NCI-H2227 (cell line): ENCODE results near the gene SST.

Source experiments
- DNase-seq: peaks from one replicate; lab custom pipeline; 2025; ENCODE audit not compliant: unreplicated experiment; lab: John Stamatoyannopoulos, UW

SST gene

DNA sequence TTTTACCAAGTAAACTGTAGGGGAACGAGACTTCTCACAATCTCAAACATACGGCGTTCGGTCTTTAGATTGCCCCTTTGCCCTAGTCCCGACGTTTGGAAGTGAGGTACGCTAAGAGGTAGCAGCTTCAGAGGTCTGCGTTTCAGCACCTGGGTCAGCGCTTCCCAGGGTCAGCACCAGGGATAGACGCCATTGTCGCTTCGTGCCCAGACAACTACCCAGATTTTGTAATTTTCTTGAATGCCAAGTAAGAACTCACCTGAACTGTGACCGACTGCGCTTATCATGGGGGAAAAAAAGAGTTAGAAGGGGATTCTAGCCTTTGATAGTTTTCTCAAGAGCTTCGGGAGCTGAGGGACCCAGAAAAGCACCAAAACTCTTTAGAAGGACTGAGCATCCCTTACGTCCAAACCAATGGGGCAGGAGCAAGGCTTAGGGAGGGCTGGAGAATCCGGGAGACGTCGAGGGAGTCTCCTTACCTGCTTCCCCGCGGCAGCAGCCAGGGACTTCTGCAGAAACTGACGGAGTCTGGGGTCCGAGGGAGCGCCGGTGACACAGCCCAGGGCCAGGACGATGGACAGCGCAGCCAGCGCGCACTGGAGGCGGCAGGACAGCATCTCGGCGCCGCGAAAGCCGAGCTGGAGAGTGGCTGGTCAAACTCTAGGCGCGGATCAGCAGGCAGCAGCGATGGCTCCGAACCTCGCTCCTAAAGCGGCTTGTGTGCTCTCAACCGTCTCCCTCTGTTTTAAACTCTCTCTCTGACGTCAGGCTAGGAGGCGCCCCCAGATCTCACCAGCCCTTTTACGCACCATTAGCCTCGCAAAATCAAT lies at the start of gene SST:
Gene SST (minus strand): TSS at position 720 of the 830 bp plus-strand sequence. CDS start 103 bp downstream, at position 617.
- no peak for DNase-seq

DNA sequence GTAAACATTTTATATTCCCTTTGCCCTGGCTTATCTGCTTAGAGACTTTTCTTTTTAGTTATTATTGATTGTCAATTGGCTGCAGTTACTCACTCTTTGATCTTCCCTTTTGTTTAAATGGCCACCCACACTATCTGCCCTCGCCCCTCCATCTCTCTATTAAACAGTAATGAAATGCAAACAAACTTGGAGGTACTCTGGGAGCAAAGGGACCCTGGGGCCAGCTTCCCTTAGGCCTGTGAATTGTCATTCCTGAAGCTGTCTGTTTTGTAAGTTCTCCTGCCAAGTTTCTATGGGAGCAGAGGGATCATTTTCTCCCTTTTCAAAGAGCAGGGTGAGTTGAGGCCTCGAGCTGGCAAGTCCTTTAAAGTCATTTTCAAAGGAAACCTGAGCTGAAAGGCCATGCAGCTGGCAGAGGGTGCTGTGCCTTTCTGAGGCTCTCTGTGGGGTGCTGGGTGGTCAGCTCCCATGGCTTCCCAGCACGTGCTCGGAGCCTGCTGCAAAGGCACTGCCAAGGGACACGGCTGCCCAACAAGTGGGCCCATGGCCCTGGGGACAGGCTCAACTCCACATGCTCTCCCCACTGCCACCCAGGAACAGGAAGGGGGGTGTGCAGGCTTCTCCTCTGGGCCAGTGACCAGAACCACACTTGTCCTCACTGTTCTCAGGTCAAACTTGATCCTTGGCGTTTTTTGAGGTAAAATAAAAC lies 49.6 kb upstream of the SST start:
- no peak for DNase-seq

DNA sequence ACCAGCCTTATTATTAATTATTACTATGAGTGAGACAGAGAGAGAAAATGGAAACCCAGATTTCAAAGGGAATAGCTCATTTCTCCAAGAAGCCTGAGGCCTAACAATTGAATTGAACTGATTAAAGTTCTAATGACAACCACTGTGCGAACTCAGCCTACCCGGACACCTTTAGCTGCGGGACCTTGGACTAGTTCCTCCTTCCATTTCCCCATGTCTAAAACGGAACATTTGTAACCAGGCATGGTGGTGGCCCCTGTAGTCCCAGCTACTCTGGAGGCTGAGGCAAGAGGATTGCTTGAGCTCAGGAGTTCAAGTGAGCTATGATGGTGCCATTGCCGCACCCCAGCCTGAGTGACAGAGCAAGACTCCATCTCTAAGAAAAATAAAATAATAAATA lies 48.6 kb upstream of the SST start:
- DNase-seq = no peak

DNA sequence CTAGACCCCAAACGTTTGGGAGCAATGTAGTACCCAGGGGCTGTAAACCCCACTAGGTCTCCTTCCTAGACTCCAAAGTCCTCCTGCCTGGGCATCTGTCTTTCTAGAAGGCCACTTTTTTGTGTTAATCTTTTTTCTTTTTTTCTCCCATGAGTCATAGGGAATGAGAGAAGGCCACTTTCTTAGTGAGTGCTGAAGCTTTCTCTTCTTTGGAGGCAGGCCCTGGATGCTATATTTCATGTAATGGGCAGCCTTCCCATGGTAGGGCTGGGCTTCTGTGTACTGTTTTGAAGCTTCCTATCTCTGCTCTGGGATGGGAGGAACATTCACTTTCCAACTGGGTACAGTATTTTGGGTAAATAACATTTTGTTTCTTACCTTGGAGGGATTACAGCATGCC lies 47.4 kb upstream of the SST start:
- DNase-seq = no peak

DNA sequence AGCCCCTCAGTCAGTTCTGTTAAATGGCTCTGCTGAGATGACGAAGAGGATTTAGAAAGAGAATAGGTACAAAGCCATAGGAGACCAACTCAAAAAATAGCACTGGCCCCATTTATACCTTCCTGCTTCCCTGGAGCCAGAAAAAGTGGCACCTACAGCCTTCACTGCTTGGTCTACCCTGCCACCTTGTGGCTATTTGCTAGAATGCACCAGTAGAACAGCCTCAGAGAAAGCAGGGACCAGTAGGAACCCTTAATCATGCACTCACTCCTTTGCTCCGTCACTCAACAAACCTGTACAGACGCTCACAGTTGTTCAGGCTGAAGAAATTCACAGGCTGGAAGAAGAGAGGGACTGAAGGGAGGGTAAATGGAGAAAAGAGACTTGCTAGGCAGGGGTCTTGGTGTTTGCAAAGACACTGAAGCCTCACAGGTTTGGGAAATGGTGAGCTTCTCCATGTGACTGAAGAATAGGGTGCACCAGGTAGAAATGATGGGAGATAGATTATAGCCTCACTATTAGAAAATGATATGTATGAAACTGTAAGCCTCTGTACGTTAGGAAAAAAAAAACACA lies 44.3 kb upstream of the SST start:
- DNase-seq = peak; percentile 76

DNA sequence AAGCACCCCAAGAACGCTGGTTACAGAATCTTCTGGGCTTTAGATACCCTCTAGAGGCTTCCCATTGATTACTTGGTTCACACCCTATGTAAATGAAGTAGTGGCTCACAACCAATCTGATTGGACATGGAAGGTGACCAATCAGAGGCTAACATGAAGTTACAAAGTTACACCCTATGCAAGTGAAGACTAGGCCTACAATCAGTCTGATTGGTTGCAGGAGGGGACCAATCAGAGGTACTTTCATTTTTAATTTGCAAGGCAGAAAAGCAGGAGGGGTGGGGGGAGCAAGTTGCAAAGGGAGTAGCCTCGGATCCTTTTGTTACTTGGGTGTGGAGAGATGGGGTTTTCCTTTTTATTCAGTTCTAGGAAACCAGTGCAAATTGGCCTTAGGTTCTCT lies 43.3 kb upstream of the SST start:
- DNase-seq = no peak

DNA sequence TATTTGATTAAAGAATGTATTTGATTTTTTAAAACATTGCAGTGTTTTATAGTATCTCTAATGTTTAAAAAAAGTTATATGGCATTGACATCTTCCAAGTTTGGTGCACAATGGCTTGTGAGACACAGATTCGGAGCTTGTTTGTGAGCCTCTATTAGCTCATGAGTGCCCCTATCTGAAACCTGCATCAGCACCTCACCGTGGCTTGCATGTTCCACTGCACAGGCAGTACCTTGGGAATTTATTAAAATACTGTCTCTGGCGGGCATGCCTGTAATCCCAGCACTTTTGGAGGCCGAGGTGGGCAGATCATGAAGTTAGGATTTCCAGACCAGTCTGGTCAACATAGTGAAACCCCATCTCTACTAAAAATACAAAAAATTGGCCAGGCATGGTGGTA lies 39.0 kb upstream of the SST start:
- DNase-seq = no peak

DNA sequence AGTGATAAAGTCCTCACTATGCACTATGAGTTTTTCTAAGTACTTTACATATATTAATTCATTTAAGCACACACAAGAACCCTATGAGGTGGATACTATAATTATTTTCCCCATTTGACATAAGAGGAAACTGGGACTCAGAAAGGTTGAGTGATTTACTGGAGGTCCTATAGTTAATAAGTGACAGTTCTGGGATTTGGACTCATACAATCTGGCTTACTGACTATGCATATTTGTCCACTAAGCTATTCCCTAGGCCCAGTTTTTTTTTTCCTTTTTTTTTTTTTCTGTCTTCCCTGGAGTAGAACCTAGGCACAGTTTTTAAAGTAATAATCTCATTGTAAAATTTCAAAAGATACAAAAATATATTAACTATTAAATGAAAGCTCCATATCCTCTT lies 38.5 kb upstream of the SST start:
- DNase-seq = no peak

DNA sequence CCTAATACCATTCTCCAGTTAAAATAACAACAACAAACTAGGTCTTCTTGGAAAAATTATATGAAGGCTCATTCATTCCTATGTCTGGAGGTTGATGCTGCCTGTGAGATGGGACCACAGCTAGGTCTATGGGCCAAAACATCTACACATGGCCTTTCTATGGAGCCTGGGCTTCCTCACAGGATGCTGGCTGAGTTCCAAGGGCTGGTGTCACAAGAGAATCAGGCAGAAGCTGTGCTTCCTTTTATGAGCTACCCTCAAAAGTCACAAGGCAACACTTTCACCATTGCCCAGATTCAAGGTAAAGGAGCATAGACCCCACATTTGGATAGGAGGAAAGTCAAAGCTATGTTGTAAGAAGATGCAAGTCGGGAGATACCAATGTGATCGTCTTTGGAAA lies 36.8 kb upstream of the SST start:
- DNase-seq = no peak

DNA sequence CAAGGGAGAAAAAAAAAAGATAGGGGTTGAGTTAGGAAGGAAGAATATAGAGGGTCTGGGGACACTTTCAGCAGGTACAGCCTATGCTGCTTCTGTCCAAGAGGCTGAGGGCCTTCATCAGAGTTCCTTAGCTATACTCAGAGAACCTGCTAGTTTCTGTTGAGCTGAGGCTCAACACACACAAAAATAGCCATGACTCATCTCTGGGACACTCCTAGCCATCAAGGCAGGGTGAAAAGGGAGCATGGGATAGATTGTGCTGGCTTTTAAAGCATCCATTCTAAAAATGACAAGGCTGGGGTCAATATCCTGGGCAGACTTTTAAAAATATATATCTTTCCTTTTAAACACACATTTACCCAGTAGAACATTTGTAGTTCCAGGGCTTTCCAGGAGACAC lies 35.0 kb upstream of the SST start:
- no peak for DNase-seq

DNA sequence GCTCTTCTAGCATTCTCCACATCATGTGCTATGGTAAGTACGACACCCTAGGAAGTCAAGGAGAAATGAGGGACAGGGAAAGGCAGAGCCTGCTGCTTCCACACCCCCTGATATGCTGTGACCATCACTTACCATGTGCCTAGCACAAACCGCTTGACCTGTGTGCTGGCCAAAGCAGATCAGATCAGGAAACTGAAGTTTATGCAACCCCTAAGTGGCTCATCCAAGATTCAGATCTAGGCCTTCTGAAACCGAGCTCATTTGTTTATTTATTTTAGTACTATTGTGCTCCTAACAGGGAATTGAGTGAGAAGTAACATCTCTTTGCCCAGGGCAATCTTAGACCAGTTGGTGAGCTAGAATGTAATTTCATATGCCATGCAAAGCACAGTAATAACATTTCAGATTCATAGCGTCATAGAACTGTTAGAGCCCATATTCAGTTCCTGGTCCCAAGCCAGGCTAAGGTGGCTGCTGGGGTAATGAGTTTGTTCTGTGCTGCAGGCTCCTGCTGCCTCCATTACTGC lies 32.4 kb upstream of the SST start, which contains the start of gene RTP2:
Gene RTP2 (minus strand): TSS at position 51 of the 527 bp plus-strand sequence. CDS start 429 bp downstream, outside the sequence.
- no peak for DNase-seq

DNA sequence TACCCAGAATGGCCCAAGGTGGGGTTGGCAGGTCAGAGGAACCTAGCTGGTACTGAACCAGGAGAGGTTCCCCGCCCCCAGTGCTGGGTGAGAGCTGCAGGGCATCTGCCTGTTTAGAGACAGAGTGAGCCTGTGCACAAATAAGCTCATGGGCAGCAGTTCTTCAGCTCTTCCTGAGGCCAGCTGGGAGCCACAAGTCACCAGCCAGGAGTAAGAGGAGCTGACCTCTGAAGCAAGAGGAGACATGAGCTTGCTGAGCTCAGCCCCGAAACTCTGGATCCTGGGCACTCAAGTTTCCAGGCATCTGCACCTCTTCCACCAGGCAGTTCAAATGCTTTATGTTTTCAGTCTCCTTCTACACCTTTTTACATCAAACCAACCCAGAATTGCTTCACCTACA lies 30.1 kb upstream of the SST start:
- DNase-seq = no peak

DNA sequence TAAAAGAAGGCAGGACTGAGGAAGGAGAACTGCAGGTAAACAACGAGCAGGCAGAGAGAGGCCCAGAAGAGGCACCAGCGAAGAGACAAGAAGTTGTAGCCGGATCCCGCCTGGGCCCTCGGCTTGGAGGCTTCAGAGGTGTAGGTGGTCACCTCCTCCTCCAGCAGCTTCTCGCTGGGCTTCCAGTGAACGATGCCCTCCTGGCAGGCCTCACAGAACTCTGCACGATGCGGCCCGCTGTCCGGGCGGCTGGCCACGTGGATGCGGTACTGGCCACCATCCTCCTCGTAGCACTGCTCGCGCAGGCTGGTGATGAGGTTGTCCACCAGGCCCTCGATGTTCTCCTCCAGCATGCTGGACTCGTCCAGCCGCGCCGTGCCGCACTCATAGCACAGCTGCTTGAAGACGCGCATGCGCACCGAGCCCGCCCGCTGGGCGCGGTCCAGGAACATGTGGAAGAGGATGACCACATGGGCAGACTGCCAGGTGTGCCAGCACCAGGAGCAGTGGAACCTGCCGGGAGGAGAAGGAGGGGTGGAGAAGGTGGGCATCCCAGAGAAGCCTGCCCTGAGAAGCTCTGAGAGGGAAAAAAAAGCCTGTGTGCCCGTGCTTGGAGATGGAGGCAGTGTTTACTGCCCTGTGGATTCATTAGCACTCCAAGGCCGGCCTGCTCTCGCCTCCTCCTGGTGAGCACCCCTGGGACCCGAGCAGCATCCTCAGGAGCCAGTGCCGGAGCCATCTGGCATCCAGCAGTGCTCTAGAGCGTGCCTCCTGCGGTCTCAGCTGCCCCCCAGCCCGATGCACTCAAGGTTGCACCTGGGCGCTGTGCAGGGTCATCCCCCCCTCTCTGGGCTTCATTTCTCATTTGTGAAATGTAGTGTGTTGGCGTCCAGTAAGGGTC lies 28.6 kb upstream of the SST start:
- DNase-seq = no peak

DNA sequence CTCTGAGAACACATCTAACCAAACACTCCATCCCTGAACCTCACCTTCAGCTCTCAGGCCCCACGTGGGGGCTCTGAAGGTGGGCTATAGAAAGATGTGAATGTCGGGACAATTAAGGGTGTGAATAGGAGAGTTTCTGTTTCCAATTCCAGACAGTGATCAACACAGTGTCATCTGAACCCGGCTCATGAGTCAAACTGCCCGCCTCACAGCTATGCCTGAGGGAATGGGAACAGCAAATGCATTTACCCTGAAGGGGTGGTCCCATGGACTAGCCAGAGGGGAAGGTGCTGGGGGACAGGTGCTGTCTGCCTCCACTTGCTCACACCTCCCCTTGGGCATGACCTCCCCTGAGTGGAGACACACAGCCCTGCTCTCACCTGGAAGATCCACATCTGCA lies 25.8 kb upstream of the SST start:
- DNase-seq = no peak

DNA sequence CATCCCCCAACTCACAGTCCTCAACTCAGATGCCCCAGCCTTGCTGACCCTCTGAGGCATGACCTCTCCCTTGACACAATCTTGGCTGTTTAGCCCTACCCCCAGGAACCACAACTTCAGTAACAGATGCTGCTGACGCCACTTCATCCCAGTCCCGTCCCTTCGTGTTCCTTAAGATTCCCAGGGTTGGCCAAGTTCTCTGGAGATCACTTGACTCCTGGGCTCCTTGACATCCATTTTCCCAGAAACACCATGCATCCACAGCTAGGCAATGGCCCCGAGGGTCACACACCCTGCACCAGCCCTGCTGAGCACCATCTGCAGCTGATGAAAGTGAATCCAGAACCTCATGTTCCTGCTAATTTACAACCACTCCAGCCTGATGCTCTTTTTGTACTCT lies 25.3 kb upstream of the SST start:
- no peak for DNase-seq

DNA sequence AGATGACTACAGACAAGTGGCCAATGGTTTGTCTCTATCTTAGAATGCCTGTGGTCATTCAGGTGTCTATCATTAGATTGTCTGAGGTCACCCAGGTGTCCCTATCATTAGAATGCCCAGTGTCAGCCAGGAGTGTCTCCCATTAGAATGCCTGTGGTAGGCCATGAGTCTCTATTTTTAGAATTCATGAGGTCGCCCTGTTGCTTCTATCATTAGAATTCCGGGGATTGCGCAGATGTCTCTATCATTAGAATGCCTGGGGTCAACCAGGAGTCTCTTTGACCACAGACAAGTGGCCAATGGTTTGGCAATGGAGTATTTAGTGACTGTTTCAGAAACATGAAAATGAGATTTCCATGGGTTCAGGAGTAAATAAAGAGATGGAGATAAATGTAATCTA lies 24.6 kb upstream of the SST start:
- no peak for DNase-seq

DNA sequence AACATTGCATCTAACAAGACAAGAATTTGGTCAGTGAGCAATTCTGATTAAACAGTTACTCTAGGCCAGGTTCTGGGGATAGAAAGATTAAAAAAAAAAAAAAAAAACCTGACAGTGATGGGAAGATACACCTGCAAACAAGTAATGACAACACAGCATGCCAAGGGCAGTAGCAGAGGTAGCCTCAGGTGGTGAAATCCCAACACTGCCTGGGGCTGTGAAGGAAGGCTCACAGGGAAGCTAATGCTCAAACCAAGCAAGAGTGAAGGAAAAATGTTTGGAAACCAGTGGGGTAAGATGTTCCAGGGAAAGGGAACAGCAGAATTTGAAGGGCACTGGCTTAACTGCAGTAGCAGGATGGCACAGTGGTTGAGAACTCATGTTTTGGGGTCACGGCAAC lies 23.2 kb upstream of the SST start:
- no peak for DNase-seq

DNA sequence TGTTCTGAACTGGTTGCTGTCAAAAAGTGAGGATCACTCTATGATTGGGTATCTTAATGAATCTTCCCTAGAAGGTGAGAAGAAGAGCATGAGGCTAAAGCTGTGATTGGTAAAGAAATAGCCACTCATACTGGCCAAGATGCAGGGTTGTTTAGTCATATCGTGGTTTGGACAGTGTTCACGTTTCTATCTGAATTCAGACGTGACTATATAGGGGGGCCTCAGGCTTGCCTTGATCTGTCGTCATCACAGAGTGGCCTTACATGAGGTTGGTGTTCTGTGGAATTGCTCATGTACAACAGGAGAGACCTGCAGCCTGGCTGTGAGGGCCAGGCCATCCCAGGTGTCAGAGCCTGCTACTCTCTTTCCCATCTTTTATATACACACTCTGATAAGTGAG lies 19.8 kb upstream of the SST start:
- DNase-seq = no peak

DNA sequence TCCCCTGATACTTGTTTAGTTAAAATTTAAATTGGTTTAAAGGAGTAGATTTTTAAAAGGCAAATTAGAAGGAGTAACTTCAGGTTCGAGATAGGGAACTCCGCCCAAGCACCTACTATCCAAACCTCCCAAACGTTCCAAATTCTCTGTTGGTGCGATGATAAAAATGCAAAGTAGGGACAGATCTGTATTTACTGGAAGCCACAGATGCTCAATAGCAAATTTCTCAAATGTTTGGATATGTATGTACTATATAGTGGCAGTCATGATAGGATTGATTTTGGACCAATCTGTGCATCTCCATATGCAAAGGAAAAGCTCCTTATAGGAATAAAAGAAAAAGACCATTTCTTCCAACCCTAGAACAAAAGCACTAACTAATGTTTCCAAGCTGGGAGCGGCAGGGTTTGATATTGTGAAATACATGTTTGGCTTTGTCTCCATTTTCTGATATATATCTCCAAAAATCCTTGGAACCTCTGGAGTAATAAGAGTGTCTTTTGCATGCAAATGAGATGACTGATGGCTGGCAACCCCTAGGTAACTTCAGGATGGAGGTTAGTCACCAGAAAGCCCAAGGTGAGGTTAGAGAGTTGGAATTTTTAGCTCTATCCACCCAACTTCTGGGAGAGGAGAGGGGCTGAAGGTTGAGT lies 16.6 kb upstream of the SST start:
- no peak for DNase-seq

DNA sequence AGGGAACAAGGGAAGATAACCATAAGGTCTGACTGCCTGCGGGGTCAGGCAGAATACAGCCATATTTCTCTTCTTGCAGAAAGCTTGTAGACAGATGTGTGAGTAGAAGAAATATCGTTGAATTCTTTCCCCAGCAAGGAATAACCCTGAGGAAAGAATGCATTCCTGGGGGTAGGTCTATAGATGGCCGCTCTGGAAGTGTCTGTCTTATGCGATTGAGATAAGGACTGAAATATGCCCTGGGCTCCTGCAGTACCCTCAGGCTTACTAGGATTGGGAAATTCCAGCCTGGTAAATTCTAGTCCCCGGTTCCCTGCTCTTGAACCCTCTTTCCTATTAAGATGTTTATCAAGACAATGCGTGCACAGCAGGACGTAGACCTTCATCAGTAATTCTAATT lies 15.8 kb upstream of the SST start:
- no peak for DNase-seq
